Measurements from ENCODE around the gene NFAM1. TPM values are rescaled to one million over a fixed set of nuclear protein-coding genes. Genes with fewer than 3 reads are reported as not detected.

Gene NFAM1
- polyA plus RNA-seq, 2 donors, result 0.24 to 0.28 TPM

- Histone ChIP-seq H3K9me3 (ENCODE audit: control insufficient read depth in 2 of 2, insufficient read depth in 1 of 2, low read depth in 1 of 2, low read length in 1 of 2) (no peaks in the 10 kb centered on the region), H3K27ac (ENCODE audit: low read depth in 2 of 2, low read length in 1 of 2) (no peak overlapping the region), H3K4me3 (ENCODE audit: low read depth in 1 of 2, low read length in 2 of 2) (no peak overlapping the region), H3K27me3 (ENCODE audit: control insufficient read depth in 1 of 2, insufficient read depth in 2 of 2, low read length in 2 of 2) (no peaks in the 10 kb centered on the region), H3K36me3 (ENCODE audit: control insufficient read depth in 2 of 2, insufficient read depth in 2 of 2, low read length in 1 of 2) (no peaks in the 10 kb centered on the region), H3K4me1 (ENCODE audit: control insufficient read depth in 2 of 2, insufficient read depth in 2 of 2, low read length in 1 of 2) (peaks cover 4 to 5% of the 10 kb centered on the region in 2 donors)
- WGBS, 2 donors, result 86 to 90% methylated on average over 7 of the region's 7 CpGs
Observed at GRCh38 chr22:42372976-42373375, 59.2 kb downstream of the NFAM1 start.

GRCh38 chr22:42371501-42371900, 60.7 kb downstream of the NFAM1 start:
- H3K27ac ChIP-seq (ENCODE audit: low read depth in 2 of 2, low read length in 1 of 2), result no peak overlapping the region
- H3K36me3 ChIP-seq (ENCODE audit: control insufficient read depth in 2 of 2, insufficient read depth in 2 of 2, low read length in 1 of 2), result no peaks in the 10 kb centered on the region
- peaks cover 8 to 9% of the 10 kb centered on the region in 2 donors for H3K4me1 ChIP-seq (ENCODE audit: control insufficient read depth in 2 of 2, insufficient read depth in 2 of 2, low read length in 1 of 2)
- 69 to 70% methylated on average over 3 of the region's 3 CpGs for WGBS, 2 donors
- H3K4me3 ChIP-seq (ENCODE audit: low read depth in 1 of 2, low read length in 2 of 2), result no peak overlapping the region
- no peaks in the 10 kb centered on the region for H3K27me3 ChIP-seq (ENCODE audit: control insufficient read depth in 1 of 2, insufficient read depth in 2 of 2, low read length in 2 of 2)
- H3K9me3 ChIP-seq (ENCODE audit: control insufficient read depth in 2 of 2, insufficient read depth in 1 of 2, low read depth in 1 of 2, low read length in 1 of 2), result no peaks in the 10 kb centered on the region

- H3K9me3 ChIP-seq (ENCODE audit: control insufficient read depth in 2 of 2, insufficient read depth in 1 of 2, low read depth in 1 of 2, low read length in 1 of 2), result no peaks in the 10 kb centered on the region
- H3K27ac ChIP-seq (ENCODE audit: low read depth in 2 of 2, low read length in 1 of 2), result no peak overlapping the region
- 86 to 87% methylated on average over 4 of the region's 4 CpGs for WGBS, 2 donors
- no peak overlapping the region for H3K4me3 ChIP-seq (ENCODE audit: low read depth in 1 of 2, low read length in 2 of 2)
- H3K4me1 ChIP-seq (ENCODE audit: control insufficient read depth in 2 of 2, insufficient read depth in 2 of 2, low read length in 1 of 2), result peaks cover 8 to 9% of the 10 kb centered on the region in 2 donors
- no peaks in the 10 kb centered on the region for H3K36me3 ChIP-seq (ENCODE audit: control insufficient read depth in 2 of 2, insufficient read depth in 2 of 2, low read length in 1 of 2)
- no peaks in the 10 kb centered on the region for H3K27me3 ChIP-seq (ENCODE audit: control insufficient read depth in 1 of 2, insufficient read depth in 2 of 2, low read length in 2 of 2)
Observed at GRCh38 chr22:42371099-42371498, 61.1 kb downstream of the NFAM1 start.

GRCh38 chr22:42369250-42370041, 62.8 kb downstream of the NFAM1 start:
- H3K4me1 ChIP-seq (ENCODE audit: control insufficient read depth in 2 of 2, insufficient read depth in 2 of 2, low read length in 1 of 2), result peaks cover 10 to 17% of the 10 kb centered on the region in 2 donors
- H3K27ac ChIP-seq (ENCODE audit: low read depth in 2 of 2, low read length in 1 of 2), result peak overlapping the region; percentile 58 to 74
- H3K36me3 ChIP-seq (ENCODE audit: control insufficient read depth in 2 of 2, insufficient read depth in 2 of 2, low read length in 1 of 2), result no peaks in the 10 kb centered on the region
- H3K9me3 ChIP-seq (ENCODE audit: control insufficient read depth in 2 of 2, insufficient read depth in 1 of 2, low read depth in 1 of 2, low read length in 1 of 2), result no peaks in the 10 kb centered on the region
- 5 to 6% methylated on average over 42 of the region's 42 CpGs for WGBS, 2 donors
- no peaks in the 10 kb centered on the region for H3K27me3 ChIP-seq (ENCODE audit: control insufficient read depth in 1 of 2, insufficient read depth in 2 of 2, low read length in 2 of 2)
- peak overlapping the region; percentile 71 to 75 for H3K4me3 ChIP-seq (ENCODE audit: low read depth in 1 of 2, low read length in 2 of 2)

GRCh38 chr22:42368379-42369249, 63.6 kb downstream of the NFAM1 start:
- Histone ChIP-seq H3K4me1 (ENCODE audit: control insufficient read depth in 2 of 2, insufficient read depth in 2 of 2, low read length in 1 of 2) (peaks cover 10 to 17% of the 10 kb centered on the region in 2 donors), H3K27me3 (ENCODE audit: control insufficient read depth in 1 of 2, insufficient read depth in 2 of 2, low read length in 2 of 2) (no peaks in the 10 kb centered on the region), H3K36me3 (ENCODE audit: control insufficient read depth in 2 of 2, insufficient read depth in 2 of 2, low read length in 1 of 2) (no peaks in the 10 kb centered on the region), H3K4me3 (ENCODE audit: low read depth in 1 of 2, low read length in 2 of 2) (peak overlapping the region; percentile 71 to 75), H3K9me3 (ENCODE audit: control insufficient read depth in 2 of 2, insufficient read depth in 1 of 2, low read depth in 1 of 2, low read length in 1 of 2) (no peaks in the 10 kb centered on the region), H3K27ac (ENCODE audit: low read depth in 2 of 2, low read length in 1 of 2) (peak overlapping the region; percentile 62 to 74)
- WGBS, 2 donors, result 1% methylated on average over 86 of the region's 86 CpGs

DNA sequence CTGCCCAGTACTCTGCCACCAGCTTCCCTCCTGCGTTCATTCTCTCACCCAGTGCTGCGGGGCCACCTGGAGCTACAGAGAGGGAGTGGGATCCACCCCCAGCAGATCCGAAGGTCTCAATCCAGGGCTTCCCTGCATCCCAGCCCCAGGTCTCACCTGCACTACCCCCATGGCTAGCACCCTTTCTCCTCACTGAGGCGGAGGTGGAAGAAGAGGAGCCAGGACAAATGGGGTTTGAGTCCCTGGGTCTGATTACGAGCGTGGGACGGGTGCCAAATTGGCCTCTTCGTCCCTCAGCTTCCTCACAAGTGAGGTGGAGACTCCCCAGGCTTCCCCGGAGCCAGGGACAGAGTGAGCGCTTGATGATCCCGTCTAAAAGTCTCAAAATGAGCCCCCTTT, 64.2 kb downstream of the NFAM1 start:
- H3K27ac ChIP-seq (ENCODE audit: low read depth in 2 of 2, low read length in 1 of 2), result peak overlapping the region; percentile 62 to 74

DNA sequence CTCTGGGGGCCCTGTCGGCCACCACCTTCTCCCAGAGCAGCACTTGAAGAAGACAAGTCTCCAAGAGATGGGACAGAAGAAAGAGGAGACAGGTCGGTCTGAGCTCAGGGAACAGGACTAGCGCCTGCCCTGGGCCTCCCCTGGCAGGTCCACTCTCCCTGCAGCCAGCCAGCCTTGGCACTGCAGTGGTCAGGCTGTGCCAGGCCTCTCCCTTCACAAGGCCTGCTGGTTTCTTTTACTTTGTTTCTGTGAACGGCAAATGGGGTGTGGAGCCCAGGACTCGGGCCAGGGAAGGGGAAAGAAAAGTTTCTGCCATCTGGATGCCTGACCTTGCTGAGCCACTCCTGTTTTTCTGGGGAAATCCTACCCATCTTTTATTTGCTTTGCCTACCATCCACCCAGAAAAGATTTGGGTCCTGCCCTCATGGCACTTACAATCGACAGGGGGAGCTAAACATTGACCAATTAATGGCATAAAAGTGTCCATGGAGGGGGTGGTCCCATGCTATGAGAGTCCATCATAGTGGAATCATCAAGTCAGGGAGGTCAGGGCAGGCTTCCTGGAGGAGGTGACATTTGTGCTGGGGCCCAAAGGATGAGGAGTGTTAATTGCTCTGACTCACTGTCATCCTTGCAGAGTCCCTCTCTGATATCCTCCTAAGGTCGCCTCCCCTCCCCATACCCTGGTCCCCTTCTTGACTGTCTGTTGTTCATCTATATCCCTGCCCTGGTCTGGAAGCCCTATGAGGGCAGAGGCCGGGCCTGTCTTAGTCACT, 65.2 kb downstream of the NFAM1 start:
- H3K27ac ChIP-seq (ENCODE audit: low read depth in 2 of 2, low read length in 1 of 2), result peak overlapping the region; percentile 5 to 62
- no peaks in the 10 kb centered on the region for H3K27me3 ChIP-seq (ENCODE audit: control insufficient read depth in 1 of 2, insufficient read depth in 2 of 2, low read length in 2 of 2)
- no peaks in the 10 kb centered on the region for H3K9me3 ChIP-seq (ENCODE audit: control insufficient read depth in 2 of 2, insufficient read depth in 1 of 2, low read depth in 1 of 2, low read length in 1 of 2)
- H3K36me3 ChIP-seq (ENCODE audit: control insufficient read depth in 2 of 2, insufficient read depth in 2 of 2, low read length in 1 of 2), result no peaks in the 10 kb centered on the region
- peaks cover 10 to 17% of the 10 kb centered on the region in 2 donors for H3K4me1 ChIP-seq (ENCODE audit: control insufficient read depth in 2 of 2, insufficient read depth in 2 of 2, low read length in 1 of 2)
- 47 to 55% methylated on average over 8 of the region's 8 CpGs for WGBS, 2 donors
- no peak overlapping the region for H3K4me3 ChIP-seq (ENCODE audit: low read depth in 1 of 2, low read length in 2 of 2)

More for the DNA sequence above, 64.2 kb downstream of the NFAM1 start:
- H3K27me3 ChIP-seq (ENCODE audit: control insufficient read depth in 1 of 2, insufficient read depth in 2 of 2, low read length in 2 of 2), result no peaks in the 10 kb centered on the region
- H3K36me3 ChIP-seq (ENCODE audit: control insufficient read depth in 2 of 2, insufficient read depth in 2 of 2, low read length in 1 of 2), result no peaks in the 10 kb centered on the region
- peak overlapping the region; percentile 71 to 75 for H3K4me3 ChIP-seq (ENCODE audit: low read depth in 1 of 2, low read length in 2 of 2)
- peaks cover 10 to 17% of the 10 kb centered on the region in 2 donors for H3K4me1 ChIP-seq (ENCODE audit: control insufficient read depth in 2 of 2, insufficient read depth in 2 of 2, low read length in 1 of 2)
- 9 to 11% methylated on average over 11 of the region's 11 CpGs for WGBS, 2 donors
- H3K9me3 ChIP-seq (ENCODE audit: control insufficient read depth in 2 of 2, insufficient read depth in 1 of 2, low read depth in 1 of 2, low read length in 1 of 2), result no peaks in the 10 kb centered on the region

DNA sequence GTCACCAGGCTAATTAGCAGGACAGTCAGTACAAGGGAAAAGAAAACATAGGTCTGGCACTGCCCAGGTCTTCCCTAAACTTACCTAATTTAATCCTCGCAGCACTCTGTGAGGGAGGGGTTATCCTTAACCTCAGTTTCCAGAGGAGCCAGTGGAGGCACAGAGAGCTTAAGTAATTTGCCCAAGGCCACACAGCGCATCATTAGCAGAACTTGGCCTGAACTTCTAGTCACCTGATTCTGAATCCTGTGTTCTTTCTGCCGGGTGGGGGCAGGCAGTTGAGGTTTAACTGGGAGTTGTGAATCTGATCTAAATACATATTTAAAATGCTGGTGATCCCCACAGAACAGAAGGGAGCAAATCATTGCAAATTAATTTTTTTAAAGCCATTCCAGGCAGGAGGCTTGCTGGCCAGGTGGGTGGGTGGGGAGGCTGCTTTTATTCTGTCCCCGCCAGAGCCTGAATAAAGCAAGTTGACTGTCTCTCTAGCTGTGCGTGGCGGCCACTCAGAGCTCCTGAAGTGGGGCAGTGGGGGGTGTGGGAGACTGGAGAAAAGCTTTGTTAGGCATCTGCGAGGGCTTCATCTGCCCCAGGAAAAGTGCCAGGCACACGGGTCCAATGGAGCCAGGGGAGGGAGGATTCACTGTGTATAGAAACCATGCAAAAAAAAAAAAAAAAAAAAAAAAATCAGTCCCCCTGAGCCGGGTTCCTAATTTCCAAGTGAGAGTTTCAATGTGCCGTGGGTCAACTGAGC, 66.1 kb downstream of the NFAM1 start:
- H3K4me1 ChIP-seq (ENCODE audit: control insufficient read depth in 2 of 2, insufficient read depth in 2 of 2, low read length in 1 of 2), result peaks cover 10 to 17% of the 10 kb centered on the region in 2 donors
- H3K36me3 ChIP-seq (ENCODE audit: control insufficient read depth in 2 of 2, insufficient read depth in 2 of 2, low read length in 1 of 2), result no peaks in the 10 kb centered on the region
- H3K27me3 ChIP-seq (ENCODE audit: control insufficient read depth in 1 of 2, insufficient read depth in 2 of 2, low read length in 2 of 2), result no peaks in the 10 kb centered on the region
- no peaks in the 10 kb centered on the region for H3K9me3 ChIP-seq (ENCODE audit: control insufficient read depth in 2 of 2, insufficient read depth in 1 of 2, low read depth in 1 of 2, low read length in 1 of 2)
- 45 to 60% methylated on average over 10 of the region's 10 CpGs for WGBS, 2 donors
- H3K4me3 ChIP-seq (ENCODE audit: low read depth in 1 of 2, low read length in 2 of 2), result no peak overlapping the region
- peak overlapping the region; percentile 5 to 81 for H3K27ac ChIP-seq (ENCODE audit: low read depth in 2 of 2, low read length in 1 of 2)

All from esophagus (tissue), 2 donors.